RPMI8226 (cell line): ENCODE measurements around the gene ZNF789.
"Not testable (repeated sequence)": the region's sequence is repeated elsewhere in the genome, so short reads cannot be mapped to it uniquely, and the experiment has no call there.

ENCODE experiments used
- DNase-seq: peaks from one replicate; pipeline ENCODE4 v3.0.0-alpha.2; 2015

Gene ZNF789

DNA sequence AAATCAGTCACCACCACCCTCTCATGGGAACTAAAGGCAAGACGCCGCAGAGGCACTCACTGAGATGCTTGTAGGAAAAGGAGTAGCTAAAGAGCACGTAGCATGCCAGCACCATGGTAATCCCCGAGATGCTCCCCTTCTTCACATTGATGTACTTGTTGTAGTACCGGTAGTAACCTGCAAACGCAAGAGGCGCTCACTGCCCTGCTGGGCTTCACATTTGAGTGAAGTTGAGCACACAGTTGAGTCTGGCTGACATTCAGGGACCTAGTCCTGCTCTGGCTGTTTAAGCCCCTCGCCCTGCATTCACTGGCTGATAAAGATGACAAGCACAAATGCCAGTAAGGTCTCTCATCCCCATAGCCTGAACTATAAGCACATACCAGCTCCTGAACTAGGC is 13.6 kb upstream of the ZNF789 start:
- peak; percentile 54 for DNase-seq

DNA sequence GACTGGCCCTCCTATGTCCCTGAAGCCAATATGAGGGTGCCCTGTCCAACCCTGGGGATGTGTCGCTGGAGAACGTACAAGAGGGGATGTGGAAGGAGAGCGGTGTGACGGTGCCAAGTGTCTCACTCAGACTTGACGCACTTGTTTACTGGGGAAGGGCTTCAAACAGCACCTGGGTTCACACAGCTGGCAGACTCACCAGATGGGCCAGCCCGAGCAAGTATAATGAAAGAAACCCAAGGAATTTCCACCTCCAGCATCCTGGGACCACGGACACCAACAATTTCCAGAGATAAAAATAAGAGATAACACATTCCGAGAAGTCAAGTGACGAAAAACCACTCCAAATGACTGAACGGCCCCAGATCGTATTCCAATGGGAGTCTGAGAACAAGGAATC is 12.0 kb upstream of the ZNF789 start:
- DNase-seq = no peak

DNA sequence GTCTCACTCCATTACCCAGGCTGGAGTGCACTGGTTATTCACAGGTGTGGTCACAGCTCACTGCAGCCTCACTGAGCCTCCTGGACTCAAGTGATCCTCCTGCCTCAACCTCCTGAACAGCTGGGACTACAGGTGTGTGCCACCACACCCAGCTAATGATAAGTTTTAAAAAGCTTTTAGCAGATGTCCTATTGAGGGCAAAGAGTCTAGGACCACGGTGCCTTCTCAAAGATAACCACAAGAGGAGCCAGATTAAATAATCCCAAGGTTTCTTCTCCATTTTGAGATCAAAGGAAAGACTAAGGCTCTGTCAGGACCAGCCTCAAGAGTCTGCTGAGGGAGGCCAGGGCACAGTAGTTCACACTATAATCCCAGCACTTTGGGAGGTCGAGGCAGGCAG is 11.5 kb upstream of the ZNF789 start:
- no peak for DNase-seq

DNA sequence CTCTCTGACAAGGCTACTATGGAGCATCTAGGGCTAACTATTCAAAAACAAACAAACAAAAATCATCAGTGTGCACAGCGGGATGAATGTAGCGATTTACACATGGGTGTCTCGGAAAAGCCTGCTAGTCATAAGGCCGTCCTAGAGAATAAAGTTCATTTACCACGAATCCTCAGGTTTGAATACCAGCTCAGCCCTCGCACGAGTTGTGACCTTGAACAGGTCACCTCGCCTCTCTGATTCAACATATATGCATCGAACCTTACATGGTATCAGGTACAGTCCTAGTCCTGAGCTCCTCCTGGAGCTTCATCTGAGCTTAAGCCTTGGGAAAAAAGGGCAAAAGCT is 7.3 kb upstream of the ZNF789 start:
- DNase-seq = no peak

DNA sequence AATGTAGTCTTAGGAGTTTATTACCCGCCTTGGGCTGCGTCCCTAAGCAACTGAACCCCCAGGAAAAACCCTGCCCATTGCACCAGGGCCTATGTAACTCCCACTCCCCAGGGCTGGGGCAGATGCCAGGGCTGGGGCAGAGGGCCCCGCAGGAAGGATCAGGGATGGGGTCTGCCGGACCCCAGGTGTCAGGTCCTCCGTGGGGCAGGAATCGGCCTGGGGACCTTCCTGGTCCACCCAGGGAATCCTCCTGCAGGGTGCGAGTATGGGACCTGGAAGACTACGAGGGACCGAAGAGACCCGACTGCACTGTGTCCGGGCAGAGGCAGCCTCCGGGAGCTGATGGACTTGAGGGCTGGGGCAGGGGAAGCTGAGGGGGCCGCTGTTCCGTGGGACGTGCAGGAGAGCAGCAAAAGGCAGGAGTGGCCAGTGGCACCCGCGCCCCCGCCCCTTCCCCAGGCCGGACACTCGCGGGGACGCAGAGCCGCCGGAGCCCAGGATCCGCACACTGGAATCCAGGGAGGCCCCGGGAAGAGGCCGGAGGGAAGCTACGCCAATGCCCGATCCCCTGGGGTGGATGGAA is 4.3 kb upstream of the ZNF789 start:
- DNase-seq = no peak

DNA sequence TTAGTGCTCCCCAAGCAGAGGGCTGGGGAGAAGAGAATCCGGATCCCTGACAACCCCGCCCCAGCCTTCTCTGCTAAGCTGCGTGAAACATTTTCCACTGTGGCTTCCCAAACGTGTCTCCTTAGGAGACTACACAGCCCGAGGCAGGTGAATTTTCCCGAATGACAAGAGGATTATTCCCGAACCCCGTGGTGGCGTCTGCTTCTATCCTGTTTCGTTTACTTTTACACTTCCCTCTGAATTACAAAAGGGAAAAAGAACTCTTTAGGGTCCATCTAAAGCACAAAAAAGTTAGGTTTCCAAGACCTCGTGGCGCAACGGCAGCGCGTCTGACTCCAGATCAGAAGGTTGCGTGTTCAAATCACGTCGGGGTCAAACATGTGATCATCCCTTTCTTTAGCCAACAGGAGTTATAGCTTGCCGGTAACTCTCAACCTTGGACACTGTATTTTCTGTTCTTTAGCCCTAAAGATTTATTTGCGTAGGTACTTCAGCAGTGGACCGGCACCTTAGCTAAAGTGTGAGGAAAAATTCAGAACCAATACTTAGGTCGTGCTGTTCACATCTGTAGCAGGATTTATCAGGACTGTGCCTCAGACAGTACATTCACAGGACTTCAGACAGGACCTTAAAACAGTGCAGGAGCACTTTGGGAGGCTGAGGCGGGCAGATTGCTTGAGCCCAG is 3.2 kb upstream of the ZNF789 start:
- no peak for DNase-seq

DNA sequence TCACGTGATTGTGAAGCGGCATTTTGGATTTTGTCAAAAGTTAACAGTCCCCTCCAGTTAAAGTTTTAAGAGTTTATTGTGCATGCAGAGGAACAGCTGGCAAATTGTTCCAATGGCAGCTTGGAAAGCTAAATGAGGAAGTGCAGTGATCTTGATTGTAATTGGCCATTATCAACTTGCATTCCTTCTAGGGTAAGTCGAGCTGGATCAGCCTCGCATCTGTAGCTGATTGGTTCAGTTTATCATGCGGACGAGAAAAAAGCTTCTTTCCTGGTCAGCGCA is 566 bp downstream of the ZNF789 start:
- peak; percentile 64 for DNase-seq

DNA sequence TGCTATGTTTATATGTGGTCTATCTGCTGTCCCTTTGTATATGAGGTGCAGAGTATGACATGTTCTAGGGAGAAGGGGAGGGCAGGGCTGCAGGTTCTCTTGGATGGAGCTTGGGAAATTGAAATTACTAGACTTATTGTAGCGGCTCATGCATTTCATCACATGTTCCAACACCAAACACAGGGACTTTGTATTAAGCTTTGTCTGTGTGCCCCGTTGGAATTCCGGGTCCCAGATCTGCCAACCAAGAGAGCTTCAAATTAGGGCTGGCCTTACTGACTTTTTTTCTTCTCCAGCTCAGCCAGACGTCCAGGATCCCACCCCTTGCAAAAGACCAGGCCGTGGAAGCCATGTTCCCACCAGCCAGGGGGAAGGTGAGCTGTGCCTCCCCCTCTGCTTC is 3.4 kb downstream of the ZNF789 start:
- DNase-seq = no peak

DNA sequence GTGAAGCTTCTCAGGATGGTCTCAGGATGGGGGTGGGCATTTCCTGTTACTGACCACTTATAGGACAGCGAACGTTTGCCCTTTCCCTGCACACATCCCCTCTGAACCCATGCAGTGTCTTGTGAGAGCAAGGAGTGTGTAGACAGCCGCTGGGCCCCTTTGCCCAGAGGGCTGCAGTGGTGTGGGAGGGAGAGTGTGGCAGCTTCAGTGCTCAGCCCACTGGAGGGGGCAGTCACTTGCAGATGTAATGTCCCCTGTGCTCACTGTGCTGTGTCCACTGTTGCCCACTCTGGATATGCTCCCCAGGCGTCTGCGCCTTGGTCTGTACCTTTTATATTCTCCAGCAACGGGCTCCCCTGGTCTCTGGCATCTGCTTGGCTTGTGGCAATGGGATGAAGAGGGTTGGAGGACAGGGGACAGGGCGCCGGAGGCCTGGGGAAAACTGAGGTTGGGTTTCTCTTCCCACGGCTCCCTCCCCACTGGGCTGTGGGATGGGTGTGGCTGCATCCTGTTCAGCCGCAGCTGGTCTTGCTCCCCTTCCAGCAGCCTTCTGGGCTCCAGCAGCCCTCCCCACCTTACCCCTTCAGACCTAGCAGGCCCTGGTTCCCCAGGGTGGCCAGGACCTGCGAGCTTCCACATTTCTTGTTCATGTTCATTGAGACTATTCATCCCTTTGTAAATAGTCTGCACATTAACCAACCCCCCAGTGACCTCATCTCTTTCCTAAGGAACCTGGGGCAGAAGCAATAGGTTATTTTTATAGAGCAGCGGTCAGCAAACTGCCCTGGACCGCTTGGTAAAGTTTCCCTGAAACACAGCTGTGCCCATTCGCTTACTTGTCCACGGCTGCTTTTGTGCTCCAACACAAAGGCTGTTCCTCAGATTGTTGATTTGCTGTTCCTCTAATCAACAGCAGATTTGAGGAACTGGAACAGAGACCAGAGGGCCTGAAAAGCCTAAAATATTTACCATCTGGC is 6.1 kb downstream of the ZNF789 start:
- DNase-seq = no peak

DNA sequence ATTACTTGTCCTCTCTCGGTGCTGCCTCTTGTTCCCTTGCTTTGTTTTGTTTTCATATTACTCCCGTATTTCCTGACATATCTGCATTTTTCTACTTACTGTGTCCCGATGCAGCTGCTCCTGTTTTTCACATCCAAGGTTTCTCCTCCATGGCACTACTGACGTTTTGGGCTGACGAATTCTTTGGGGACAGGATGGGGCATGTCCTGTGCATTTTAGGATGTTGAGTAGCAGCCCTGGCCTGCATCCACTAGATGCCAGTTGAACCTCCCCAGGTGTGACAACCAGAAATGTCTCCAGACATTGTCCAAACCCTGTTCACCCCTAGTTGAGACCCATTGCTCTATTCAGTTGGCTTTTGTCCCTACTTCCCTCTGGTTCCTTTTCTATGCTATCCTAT is 12.4 kb downstream of the ZNF789 start:
- no peak for DNase-seq

DNA sequence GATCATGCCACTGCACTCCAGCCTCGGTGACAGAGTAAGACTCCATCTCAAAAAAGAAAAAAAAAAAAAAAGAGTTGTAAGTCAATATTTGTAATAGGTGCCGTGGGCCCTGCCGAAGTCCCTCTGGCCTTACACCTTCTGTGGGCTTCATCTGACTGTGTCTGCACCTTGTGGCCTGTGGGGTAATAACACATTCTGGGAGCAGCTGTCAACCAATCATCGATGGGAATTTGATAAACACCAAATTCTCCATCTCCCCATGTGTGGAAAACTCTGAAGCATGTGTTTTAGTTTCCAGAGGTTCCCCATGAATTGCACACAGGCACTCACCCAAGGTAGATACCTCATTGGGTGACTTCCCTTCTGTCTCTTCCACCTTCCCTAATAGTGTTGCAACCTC is 16.5 kb downstream of the ZNF789 start:
- peak; percentile 9 for DNase-seq

DNA sequence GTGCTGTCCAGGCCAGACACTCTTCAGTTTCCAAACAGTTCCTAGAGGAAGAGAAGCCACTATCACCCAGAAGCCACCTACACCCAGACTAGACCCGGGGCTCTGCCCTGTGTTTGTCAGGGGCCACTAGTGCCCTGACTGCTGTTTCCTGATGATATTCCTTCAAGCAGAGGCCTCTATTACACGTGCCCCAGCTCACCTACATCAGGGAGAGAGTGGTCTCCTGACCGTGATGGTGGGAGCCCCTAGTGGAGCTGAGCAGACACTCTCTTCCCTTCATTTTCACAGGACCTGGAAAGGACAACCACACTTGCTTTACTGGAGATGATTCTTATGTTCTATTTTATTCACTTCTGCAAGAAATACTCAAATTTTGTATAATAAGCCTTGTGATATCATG is 18.2 kb downstream of the ZNF789 start:
- no peak for DNase-seq

DNA sequence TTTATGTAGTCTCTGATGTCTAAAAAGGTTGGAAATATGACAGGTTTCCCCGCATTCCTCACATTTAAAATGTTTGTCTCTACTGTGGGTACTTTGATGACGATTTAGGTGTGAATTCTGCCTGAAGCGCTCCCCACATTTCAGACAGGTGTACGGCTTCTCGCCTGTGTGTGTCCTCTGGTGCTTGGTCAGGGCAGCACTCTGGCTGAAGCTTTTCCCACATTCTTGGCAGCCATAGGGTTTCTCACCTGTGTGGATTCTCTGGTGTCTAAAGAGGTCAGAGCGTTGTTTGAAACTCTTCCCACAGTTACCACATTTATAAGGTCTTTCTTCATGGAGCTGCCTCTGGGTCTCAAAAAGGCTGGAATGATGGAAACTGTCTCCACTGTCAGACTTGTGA is 21.1 kb downstream of the ZNF789 start:
- no peak for DNase-seq

DNA sequence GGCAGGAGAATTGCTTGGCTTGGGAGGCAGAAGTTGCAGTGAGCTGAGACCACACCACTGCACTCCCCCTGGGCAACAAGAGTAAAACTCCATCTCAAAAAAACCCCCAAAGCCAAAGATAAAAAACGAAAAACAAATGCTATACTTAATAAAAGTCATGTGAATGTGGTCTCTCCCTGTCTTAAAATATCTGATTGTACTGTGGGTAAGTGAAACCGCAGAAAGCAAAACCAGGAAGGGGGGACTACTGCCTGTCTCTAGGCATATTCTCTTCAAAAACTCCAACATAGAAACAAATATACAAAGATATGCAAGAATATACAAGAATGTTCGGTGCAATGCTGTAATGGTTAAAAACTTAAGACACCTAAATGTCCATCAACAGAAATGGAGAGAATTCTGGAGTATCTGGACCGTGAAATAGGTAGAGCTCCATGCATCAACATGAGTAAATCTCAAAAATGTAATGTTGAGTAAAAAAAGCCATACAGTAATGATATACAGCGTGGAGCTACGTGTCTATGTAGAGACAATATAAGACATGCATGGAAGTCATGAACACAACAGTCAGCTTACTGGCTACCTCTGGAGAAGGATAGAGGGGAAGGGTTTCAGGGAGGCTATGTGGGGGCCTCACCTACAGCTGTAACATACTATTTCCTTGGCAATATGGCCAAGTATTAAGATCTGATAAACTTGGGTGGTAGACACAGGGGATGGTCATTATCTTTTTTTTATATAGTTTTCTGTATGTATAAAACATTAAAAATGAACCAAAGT is 25.3 kb downstream of the ZNF789 start:
- no peak for DNase-seq

DNA sequence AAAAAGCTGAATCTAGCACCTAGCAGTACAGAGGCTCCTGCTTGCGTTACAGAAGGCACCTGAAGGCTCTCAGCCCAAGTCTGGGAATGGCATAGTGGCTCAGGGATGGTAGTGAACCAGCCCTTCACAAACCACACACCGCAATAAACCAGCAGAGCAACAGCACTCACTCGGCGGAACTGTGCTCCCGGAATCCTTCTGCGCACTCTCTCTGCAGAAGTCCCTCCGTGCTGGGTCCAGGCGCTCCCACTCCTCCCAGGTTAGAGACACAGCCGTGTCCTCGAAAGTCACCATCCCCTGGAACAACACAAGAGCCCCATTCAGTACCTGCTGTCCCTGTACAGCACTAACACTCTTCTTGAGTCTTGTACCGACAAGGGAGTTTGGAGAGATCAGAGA is 25.9 kb downstream of the ZNF789 start:
- DNase-seq = no peak

DNA sequence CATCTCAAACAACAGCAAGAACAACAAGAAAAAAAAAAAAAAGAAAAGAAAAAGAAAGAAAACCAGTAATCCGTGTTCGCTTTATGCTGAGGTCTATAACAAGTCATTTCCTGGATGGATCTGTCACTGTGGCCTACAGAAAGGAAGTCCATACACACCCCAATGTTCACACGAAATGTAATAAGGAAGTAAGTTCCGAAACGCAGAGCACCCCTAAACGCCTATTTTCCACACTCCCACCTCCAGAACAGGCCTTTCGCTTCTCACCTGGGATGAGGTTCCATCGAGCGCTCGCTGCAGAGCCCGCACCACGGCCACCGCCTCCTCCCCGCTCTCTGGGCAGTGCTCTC is 26.7 kb downstream of the ZNF789 start:
- peak; percentile 5 for DNase-seq

DNA sequence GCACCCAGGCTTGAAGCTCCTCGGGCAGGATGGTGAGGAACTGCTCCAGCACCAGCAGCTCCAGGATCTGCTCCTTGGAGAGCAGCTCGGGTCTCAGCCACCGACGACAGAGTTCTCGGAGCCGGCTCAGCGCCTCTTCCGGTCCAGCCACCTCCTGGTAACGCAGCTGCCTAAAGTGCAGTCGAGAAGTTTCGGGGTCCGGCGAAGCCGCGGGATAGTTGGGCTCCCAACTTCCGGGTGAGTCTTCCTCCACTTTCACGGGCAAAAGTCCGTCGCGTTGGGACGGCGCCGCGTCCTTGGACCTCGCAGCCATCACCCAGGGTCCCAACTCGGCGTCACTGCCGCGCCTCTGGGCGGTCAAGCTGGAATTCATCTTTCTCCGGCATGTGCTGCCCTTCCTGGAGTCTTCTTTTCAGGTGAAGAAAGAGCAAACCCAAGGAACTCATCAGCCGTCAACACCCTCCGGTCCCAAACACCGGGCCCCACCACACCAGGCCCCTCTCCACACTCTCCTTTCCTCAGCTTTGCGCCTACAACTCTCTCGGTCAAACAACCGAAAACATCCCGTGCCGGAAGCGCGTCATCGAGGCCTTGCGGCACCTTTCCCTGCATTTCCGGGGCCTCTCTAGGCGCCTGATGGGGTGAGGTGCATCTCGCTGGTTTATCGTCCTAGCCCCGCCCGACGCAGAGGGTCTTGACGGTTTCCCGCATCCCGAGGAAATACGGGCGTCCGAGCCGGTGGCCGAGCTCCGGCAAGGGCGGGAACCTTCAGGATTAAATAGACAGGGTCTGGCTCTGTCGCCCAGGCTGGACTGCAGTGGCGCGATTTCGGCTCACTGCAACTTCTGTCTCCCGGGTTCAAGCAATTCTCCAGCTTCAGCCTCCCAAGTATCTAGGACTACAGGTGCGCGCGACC is 27.3 kb downstream of the ZNF789 start, which contains the start of gene ZNF394:
Gene ZNF394 (minus strand): TSS at position 561 of the 916 bp plus-strand sequence. CDS start 188 bp downstream, at position 373.
- peak; percentile 97 for DNase-seq

DNA sequence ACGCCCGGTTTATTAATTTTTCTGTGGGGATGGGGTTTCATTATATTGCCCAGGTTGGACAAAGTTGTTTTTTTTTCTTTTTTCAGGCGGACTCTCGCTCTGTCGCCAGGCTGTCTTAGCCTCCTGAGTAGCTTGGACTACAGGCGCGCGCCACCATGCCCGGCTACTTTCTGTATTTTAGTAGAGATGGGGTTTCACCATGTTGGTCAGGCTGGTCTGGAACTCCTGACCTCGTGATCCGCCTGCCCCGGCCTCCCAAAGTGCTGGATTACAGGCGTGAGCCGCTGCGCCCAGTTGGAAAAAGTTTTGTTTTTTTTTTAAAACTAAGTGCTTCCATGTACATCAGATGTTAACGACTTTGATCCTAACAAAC is 27.9 kb downstream of the ZNF789 start:
- DNase-seq = peak; percentile 11

DNA sequence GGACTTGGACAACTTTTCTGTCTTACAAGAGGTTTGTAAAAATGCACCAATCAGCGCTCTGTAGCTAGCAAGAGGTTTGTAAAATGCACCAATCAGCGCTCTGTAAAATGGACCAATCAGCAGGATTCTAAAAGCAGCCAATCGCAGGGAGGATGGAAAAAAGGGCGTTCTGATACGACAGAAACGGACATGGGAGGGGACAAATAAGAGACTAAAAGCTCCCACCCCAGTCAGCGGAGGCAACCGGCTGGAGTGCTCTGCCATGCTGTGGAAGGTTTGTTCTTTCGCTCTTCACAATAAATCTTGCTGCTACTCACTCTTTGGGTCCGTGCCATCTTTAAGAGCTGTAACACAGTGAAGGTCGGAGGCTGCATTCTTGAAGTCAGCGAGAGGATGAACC is 28.5 kb downstream of the ZNF789 start:
- DNase-seq = not testable (repeated sequence)

DNA sequence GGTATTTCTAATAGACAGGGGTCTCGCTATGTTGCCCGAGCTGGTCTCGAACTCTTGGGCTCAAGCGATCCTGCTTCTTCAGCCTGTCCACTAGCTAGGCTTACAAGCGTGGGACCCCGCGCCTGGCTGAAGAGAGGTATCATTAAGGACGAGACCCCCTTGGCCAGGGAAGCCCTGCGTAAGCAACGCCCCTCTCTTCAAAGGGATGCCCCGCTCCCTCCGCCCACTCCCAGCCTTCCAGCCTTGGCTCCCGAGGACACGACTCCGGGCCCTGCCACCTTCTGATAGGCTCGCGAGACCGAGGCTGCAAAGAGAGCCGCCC is 31.6 kb downstream of the ZNF789 start:
- no peak for DNase-seq

DNA sequence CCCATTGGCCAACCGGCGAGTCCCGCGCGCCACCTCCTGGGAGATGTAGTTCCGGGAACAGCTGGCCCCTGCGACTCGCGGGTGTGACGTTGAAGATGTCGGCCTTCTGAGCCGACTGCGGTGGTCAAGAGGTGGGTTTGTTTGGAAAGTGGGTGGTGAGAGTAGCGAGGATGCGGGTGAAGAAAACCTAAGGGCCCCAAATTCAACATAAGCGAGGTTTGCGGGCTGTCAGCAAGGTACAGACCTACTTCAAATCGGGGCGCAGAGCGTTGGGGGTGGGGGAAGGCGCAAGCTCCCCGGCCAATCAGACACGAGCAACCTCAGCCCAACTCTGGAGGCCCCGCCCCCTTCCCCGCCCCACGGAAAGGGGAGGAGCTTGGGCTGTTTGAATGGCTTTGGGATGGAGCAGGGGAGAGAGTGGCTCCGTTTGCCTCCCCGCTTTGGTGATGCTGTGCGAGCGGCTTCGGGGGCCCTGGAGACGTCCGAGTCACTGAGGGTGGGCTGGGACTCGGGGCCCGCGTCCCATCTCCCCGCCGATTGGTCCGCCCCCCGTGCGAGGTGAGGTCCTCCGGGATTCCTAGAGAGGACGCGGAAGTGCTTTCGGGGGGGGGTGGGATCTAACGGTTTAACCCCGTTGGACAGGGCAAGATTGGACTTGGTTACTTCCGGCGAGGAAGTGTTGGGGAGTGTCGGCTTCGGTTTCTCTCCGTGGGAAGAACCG is 32.1 kb downstream of the ZNF789 start, which contains the start of gene ZKSCAN5:
Gene ZKSCAN5 (plus strand): TSS at position 60 of the 721 bp plus-strand sequence. CDS start 1,383 bp downstream, outside the sequence.
- peak; percentile 98 for DNase-seq

DNA sequence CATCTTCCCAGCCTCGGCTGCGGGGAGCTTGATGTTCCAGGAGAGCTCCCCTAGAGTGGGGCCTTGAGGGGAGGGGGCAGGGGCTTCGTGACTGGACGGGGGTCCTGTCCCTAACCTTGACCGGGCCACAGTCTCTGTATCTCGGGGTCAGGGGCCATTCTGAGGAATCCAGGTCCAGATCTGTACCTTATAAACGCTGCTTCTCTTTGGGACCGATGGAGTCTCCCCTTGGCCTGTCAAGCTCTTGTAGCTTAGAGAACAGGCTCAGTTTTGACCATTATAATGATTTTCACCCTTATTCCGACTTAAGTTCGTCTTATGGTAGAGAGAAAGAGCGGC is 32.6 kb downstream of the ZNF789 start:
- DNase-seq = no peak
